B cell (primary cell): ENCODE results near the gene SPATA24. TPM values are rescaled to one million over a fixed set of nuclear protein-coding genes. Genes with fewer than 3 reads are reported as not detected.

ENCODE experiments used
- ATAC-seq: fragments of 200-7000 bp; cut with Tn5 transposase; one replicate; pipeline ENCODE4 v1.10.0; 2021; ENCODE audit warnings: low read depth, mild to moderate bottlenecking, moderate number of reproducible peaks, moderate library complexity
- CTCF ChIA-PET: fragments of 350-600 bp; sonication (Branson Sonifier 250); formaldehyde crosslinking; loops from one replicate; lab custom pipeline; 2021; ENCODE audit warnings: antibody characterized with exemption, inconsistent platforms; lab: Charles Lee
- POLR2A ChIA-PET: fragments of 350-600 bp; sonication (Branson Sonifier 250); formaldehyde crosslinking; loops from one replicate; lab custom pipeline; 2021; ENCODE audit warnings: antibody characterized with exemption; lab: Charles Lee
- DNase-seq: peaks from one replicate; pipeline ENCODE4 v3.0.0; 2013
- H2AFZ ChIP-seq: 2 replicates; pipeline ENCODE4 v1.6.1; 2012; ENCODE audit warnings: mild to moderate bottlenecking, low read depth, low read length; ENCODE audit not compliant: insufficient read depth, poor library complexity, severe bottlenecking
- H3K27ac ChIP-seq, 2 donors: 1 replicate in 1 of 2; 2 replicates in 1 of 2; pipeline ENCODE4 v1.5.1; 2012 to 2013; ENCODE audit warnings: low read length in 2 of 2, mild to moderate bottlenecking in 2 of 2, moderate library complexity in 1 of 2
- H3K27me3 ChIP-seq, 4 experiments: fragments of 200-600 bp in 1 of 4; sonication (generic) in 1 of 4; replicated peaks in 1 of 4; 1 replicate in 2 of 4; 2 replicates in 2 of 4; pipeline versions ENCODE4 v1.6.1 to v1.7.0; 2013 to 2016; ENCODE audit warnings: low read length in 3 of 4, mild to moderate bottlenecking in 2 of 4, mixed read lengths in 1 of 4, moderate library complexity in 1 of 4; ENCODE audit not compliant: insufficient read depth in 4 of 4, control insufficient read depth in 3 of 4; ENCODE audit errors: control extremely low read depth in 1 of 4
- H3K36me3 ChIP-seq, 2 experiments: replicated peaks in 1 of 2; 1 replicate in 1 of 2; 2 replicates in 1 of 2; pipeline versions ENCODE4 v1.6.1 to v1.7.1; 2013; ENCODE audit warnings: low read length in 1 of 2; ENCODE audit not compliant: insufficient read depth in 2 of 2, control insufficient read depth in 1 of 2; ENCODE audit errors: control extremely low read depth in 1 of 2, extremely low read depth in 1 of 2
- H3K4me1 ChIP-seq, 2 donors: fragments of 200-600 bp in 1 of 2; sonication (generic) in 1 of 2; 1 replicate in 1 of 2; 2 replicates in 1 of 2; pipeline versions ENCODE4 v1.5.1 to v1.6.1; 2013 to 2017; ENCODE audit warnings: low read length in 2 of 2; ENCODE audit not compliant: control insufficient read depth in 2 of 2, insufficient read depth in 2 of 2
- H3K4me2 ChIP-seq: replicated peaks from 2 replicates; pipeline ENCODE3; 2012; ENCODE audit warnings: mild to moderate bottlenecking, low read depth, low read length; ENCODE audit not compliant: poor library complexity, severe bottlenecking
- H3K4me3 ChIP-seq, 5 experiments: fragments of 200-600 bp in 1 of 5; sonication (generic) in 1 of 5; 1 replicate in 3 of 5; 2 replicates in 2 of 5; pipeline versions ENCODE4 v1.5.1 to v1.7.0; 2011 to 2016; ENCODE audit warnings: low read length in 4 of 5, mild to moderate bottlenecking in 4 of 5, low read depth in 2 of 5, control low read depth in 1 of 5, moderate library complexity in 1 of 5; ENCODE audit not compliant: insufficient read depth in 1 of 5; ENCODE audit errors: control extremely low read depth in 1 of 5, extremely low read depth in 1 of 5
- H3K79me2 ChIP-seq: fragments of 200-600 bp; sonication (generic); one replicate; pipeline ENCODE4 v1.6.0; 2016; ENCODE audit warnings: low read length; ENCODE audit not compliant: control insufficient read depth, insufficient read depth
- H3K9ac ChIP-seq: fragments of 200-600 bp; sonication (generic); 2 replicates; pipeline ENCODE4 v1.6.1; 2017; ENCODE audit warnings: mild to moderate bottlenecking, low read length, moderate library complexity
- H3K9me3 ChIP-seq, 3 donors: one replicate each; pipeline versions ENCODE4 v1.6.1 to v1.7.1; 2013; ENCODE audit warnings: low read length in 2 of 3; ENCODE audit not compliant: control insufficient read depth in 2 of 3, insufficient read depth in 1 of 3; ENCODE audit errors: control extremely low read depth in 1 of 3
- H4K20me1 ChIP-seq: 2 replicates; pipeline ENCODE4 v1.6.0; 2012; ENCODE audit warnings: mild to moderate bottlenecking, low read length; ENCODE audit not compliant: insufficient read depth, control insufficient read depth, poor library complexity, severe bottlenecking
- H3K27ac Mint-ChIP-seq: one replicate; pipeline ENCODE4 v1.8.0; 2021; ENCODE audit warnings: mixed read lengths
- H3K27me3 Mint-ChIP-seq: one replicate; pipeline ENCODE4 v1.8.0; 2021; ENCODE audit warnings: mixed read lengths
- H3K4me1 Mint-ChIP-seq: one replicate; pipeline ENCODE4 v1.8.0; 2021; ENCODE audit warnings: mixed read lengths
- H3K4me3 Mint-ChIP-seq: one replicate; pipeline ENCODE4 v1.8.0; 2021; ENCODE audit warnings: mixed read lengths
- H3K9me3 Mint-ChIP-seq: one replicate; pipeline ENCODE4 v1.8.0; 2022; ENCODE audit warnings: mixed read lengths; ENCODE audit not compliant: insufficient read depth
- EZH2 ChIP-seq: IDR thresholded peaks from 2 replicates; pipeline ENCODE4 v1.6.1; 2012; ENCODE audit warnings: borderline replicate concordance, low read depth, mild to moderate bottlenecking, moderate library complexity, low read length; ENCODE audit not compliant: insufficient read depth, poor library complexity, severe bottlenecking
- WGBS: methylation state at CpG from one replicate; pipeline ENCODE4 v1.1.5; 2013; ENCODE audit warnings: missing lambda C conversion rate; ENCODE audit not compliant: insufficient coverage; 5-methylcytosine and 5-hydroxymethylcytosine counted together
- intact Hi-C: fragments of 100-400 bp; cut with micrococcal nuclease; formaldehyde crosslinking; loops from one replicate; pipeline ENCODE4 v1.10.0; 2022
- polyA plus RNA-seq: library from polyadenylated mRNA; depleted of rRNA; stranded (reverse); fragments of >200 nt; gene quantifications from 2 replicates; pipeline ENCODE4 v1.2.3, GENCODE V29; 2012
- total RNA-seq, 2 donors: library from RNA; stranded (reverse); fragments of 120-200 nt in 1 of 2; gene quantifications; 1 replicate in 1 of 2; 2 replicates in 1 of 2; pipeline versions ENCODE4 v1.2.3 to v1.2.4, GENCODE V29; 2013 to 2022
- TF ChIP-seq, protein P1 (sequence below): fragments of 200-600 bp; IDR thresholded peaks from one replicate; pipeline ENCODE4 v1.8.0; 2022; ENCODE audit warnings: antibody characterized with exemption, mild to moderate bottlenecking

SPATA24 gene
- total and polyA plus RNA-seq, 2 donors (not counting 1 experiment from before 2014, with no cell fraction given): 2.0 to 6.4 TPM

DNA sequence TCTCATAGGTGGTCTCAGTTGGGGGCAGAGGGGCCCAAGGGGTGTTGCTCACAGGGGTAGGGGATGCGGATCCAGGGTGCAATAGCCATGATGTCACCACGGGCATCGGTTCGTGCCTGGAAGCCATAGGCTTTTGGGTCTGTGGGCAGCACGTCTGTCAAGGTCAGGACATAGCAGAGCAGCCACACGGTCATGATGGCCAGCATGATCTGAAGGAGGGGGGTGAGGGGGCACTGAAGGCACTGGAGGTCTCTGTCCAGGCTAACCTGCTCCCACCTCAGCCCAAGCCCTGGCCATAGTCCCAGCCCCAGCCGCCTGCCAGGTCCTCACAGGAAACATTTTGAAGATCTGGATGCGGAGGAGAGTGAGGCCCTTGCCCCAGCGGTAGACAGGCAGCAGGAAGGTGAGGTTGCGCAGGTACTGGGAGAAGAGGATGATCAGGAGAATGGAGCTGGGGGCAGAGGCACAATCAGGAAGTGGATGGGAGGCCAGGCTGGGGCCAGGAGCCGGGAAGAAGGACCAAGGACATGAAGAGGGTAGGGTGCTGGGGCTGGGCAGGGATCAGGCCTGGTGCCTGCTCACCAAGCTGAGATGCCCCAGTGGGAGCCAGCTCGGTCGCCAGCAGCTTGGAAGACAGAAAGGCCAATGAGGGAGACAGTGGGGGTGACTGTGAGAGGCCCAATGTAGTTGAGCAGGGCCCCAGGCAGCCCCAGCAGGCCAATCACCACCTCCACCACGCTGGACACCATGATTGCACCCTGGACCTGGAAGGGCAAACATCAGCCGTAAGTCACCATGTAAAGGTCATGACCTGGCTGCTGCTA, 24.1 kb downstream of the SPATA24 start:
- intact Hi-C loops: no loop called here
- Mint-ChIP-seq H3K4me3 (no peak overlapping the region), H3K27me3 (no peaks in the 10 kb centered on the region), H3K4me1 (peaks cover 28% of the 10 kb centered on the region), H3K27ac (peak overlapping the region; percentile 28), H3K9me3 (no peaks in the 10 kb centered on the region)
- Histone ChIP-seq H3K27me3 (no peaks in the 10 kb centered on the region), H3K4me1 (peaks cover 19 to 27% of the 10 kb centered on the region in 2 donors), H3K36me3 (peaks cover 0 to 2% of the 10 kb centered on the region in 2 experiments), H3K4me2 (no peak overlapping the region), H3K79me2 (peaks cover 35% of the 10 kb centered on the region), H3K27ac (no peak overlapping the region), H2AFZ (no peak overlapping the region), H4K20me1 (no peaks in the 10 kb centered on the region), H3K4me3 (no peak overlapping the region), H3K9me3 (no peaks in the 10 kb centered on the region), H3K9ac (no peak overlapping the region)
- ChIA-PET CTCF (no interaction called here), POLR2A (no interaction called here)
- WGBS: 98% methylated on average over 13 of the region's 15 CpGs
- DNase-seq: no peak
- no peak for TF ChIP-seq EZH2
- TF ChIP-seq, protein P1, sequence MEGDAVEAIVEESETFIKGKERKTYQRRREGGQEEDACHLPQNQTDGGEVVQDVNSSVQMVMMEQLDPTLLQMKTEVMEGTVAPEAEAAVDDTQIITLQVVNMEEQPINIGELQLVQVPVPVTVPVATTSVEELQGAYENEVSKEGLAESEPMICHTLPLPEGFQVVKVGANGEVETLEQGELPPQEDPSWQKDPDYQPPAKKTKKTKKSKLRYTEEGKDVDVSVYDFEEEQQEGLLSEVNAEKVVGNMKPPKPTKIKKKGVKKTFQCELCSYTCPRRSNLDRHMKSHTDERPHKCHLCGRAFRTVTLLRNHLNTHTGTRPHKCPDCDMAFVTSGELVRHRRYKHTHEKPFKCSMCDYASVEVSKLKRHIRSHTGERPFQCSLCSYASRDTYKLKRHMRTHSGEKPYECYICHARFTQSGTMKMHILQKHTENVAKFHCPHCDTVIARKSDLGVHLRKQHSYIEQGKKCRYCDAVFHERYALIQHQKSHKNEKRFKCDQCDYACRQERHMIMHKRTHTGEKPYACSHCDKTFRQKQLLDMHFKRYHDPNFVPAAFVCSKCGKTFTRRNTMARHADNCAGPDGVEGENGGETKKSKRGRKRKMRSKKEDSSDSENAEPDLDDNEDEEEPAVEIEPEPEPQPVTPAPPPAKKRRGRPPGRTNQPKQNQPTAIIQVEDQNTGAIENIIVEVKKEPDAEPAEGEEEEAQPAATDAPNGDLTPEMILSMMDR: no peak
- ATAC-seq: no peak

DNA sequence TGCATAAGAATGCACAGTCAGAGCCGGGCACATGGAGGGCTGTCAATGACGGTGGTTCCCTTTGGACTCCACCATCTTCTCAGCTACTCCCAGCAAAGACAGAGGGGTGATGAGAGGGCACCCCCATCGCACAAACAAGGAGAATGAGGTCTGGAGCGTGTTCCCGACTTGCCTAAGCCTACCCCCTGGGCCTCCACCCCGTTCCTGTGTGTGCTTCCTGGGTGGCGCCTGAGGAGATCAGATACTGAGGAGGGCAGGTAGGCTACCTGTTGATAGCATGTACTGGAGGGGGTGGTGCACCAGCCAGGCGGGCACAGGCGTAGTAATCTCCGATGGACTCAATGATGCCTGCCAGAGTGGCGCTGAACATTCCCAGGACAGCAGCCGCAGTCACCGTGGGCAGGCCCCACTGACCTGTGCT, 24.9 kb downstream of the SPATA24 start:
- Histone ChIP-seq H3K4me3 (no peak overlapping the region), H4K20me1 (no peaks in the 10 kb centered on the region), H3K79me2 (peaks cover 28% of the 10 kb centered on the region), H3K36me3 (peaks cover 0 to 2% of the 10 kb centered on the region in 2 experiments), H3K9me3 (no peaks in the 10 kb centered on the region), H3K4me2 (no peak overlapping the region), H2AFZ (no peak overlapping the region), H3K4me1 (peaks cover 10 to 18% of the 10 kb centered on the region in 2 donors), H3K27ac (no peak overlapping the region), H3K27me3 (no peaks in the 10 kb centered on the region), H3K9ac (no peak overlapping the region)
- Mint-ChIP-seq H3K4me3 (no peak overlapping the region), H3K27ac (no peak overlapping the region), H3K27me3 (no peaks in the 10 kb centered on the region), H3K9me3 (no peaks in the 10 kb centered on the region), H3K4me1 (peaks cover 21% of the 10 kb centered on the region)
- POLR2A ChIA-PET: no interaction called here
- intact Hi-C loops: no loop called here
- TF ChIP-seq, protein P1: no peak
- no peak for TF ChIP-seq EZH2
- CTCF ChIA-PET: interaction anchor here (1.3 kb wide), 1 partner anchor 13 kb away, joined by 3 read pairs; no protein-coding TSS in a partner anchor
- ATAC-seq (no peak), DNase-seq (no peak)
- WGBS: 99% methylated on average over 10 of the region's 13 CpGs
